HL-60 (cell line): ENCODE data around the gene PLXNA2.

Experiments used
- CTCF ChIP-seq: IDR thresholded peaks from one replicate; pipeline ENCODE4 v1.5.1; 2011; ENCODE audit warnings: low read length, control low read depth, inconsistent platforms; ENCODE audit not compliant: insufficient read depth
- POLR2AphosphoS5 ChIP-seq: IDR thresholded peaks from 2 replicates; pipeline ENCODE4 v1.6.1; 2012; ENCODE audit warnings: low read depth
- SPI1 ChIP-seq: IDR thresholded peaks from 2 replicates; pipeline ENCODE4 v1.6.1; 2012; ENCODE audit warnings: low read depth, mild to moderate bottlenecking, borderline replicate concordance
- TF ChIP-seq, protein P1 (sequence below): IDR thresholded peaks from 2 replicates; pipeline ENCODE4 v1.6.1; 2012; ENCODE audit warnings: low read depth; ENCODE audit not compliant: insufficient replicate concordance

DNA sequence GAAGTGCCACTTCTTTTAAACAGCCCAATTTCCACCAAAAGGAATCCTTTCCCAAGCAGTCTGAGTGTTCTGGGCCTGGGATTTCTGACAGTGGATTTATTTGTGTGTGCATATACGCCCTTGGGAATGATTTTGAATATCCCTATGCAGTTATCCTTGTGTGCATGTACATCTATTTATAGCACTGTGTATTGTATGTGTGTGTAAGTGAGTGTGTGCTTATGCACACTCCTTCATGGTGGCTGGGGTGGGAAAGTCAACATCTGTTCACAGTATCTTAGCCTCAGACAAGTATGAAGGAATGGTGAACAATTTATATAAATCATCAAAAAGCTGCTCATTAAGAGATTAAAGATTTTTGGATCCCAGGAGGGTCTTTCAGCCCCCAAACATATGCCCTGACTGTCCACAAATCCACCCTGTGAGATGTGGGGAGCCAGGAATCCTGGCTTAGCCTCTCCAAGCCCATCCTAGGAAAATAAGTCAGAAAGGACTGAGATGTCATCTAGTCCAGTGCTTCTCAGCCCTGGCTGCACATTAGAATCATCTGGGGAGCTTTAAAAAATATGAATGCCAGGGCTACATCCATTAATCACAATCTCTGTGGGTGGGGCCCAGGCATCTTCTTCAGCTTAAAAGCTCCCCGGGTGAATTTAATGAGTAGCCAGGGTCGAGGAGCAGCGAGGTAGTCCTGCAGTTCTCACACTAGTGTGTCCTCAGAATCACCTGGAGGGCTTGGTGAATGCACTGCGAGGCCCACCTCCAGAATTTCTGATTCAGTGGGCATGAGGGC, 101.4 kb downstream of the PLXNA2 start:
- TF ChIP-seq CTCF = no peak
- TF ChIP-seq, protein P1, sequence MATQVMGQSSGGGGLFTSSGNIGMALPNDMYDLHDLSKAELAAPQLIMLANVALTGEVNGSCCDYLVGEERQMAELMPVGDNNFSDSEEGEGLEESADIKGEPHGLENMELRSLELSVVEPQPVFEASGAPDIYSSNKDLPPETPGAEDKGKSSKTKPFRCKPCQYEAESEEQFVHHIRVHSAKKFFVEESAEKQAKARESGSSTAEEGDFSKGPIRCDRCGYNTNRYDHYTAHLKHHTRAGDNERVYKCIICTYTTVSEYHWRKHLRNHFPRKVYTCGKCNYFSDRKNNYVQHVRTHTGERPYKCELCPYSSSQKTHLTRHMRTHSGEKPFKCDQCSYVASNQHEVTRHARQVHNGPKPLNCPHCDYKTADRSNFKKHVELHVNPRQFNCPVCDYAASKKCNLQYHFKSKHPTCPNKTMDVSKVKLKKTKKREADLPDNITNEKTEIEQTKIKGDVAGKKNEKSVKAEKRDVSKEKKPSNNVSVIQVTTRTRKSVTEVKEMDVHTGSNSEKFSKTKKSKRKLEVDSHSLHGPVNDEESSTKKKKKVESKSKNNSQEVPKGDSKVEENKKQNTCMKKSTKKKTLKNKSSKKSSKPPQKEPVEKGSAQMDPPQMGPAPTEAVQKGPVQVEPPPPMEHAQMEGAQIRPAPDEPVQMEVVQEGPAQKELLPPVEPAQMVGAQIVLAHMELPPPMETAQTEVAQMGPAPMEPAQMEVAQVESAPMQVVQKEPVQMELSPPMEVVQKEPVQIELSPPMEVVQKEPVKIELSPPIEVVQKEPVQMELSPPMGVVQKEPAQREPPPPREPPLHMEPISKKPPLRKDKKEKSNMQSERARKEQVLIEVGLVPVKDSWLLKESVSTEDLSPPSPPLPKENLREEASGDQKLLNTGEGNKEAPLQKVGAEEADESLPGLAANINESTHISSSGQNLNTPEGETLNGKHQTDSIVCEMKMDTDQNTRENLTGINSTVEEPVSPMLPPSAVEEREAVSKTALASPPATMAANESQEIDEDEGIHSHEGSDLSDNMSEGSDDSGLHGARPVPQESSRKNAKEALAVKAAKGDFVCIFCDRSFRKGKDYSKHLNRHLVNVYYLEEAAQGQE = no peak
- no peak for TF ChIP-seq POLR2AphosphoS5
- no peak for TF ChIP-seq SPI1
